ENCODE results near the gene RAI14. TPM values are rescaled to one million over a fixed set of nuclear protein-coding genes. Genes with fewer than 3 reads are reported as not detected.

Gene RAI14
- total RNA-seq, 1 donor from 2014 or later: 174 TPM

DNA sequence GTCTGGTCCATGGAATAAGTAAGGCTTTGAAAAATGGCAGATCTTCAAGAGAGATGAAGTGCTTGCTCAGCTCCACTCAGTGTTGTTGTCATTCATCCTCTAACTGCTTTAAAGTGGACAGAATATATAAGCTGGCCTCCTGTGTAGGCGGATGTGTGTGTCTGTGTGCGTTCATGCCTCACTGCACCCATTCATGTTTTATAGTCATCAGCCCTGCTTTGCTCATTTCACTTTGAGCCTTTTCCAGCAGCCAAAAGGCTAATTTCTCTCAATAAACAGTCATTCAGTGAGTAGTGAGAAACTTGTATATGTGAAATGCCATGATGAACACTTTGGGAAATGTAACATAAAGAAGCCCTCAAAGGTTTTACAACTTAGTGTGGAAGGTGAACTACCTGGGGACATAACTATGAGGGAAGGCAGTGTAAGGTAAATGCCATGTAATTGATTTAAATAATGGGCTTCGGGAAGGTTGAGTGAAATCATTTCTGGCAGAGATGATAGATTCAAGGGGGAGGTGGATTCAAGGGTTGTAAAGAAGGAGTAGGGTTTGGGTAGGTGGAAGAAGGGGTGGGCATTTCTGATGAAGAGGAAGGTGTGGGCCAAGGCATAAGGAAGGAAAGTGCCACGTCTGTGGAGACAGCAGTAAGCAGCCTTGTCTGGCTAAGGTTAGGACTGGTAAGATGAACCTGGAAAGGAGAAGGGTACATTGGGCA is 198.5 kb downstream of the RAI14 start:
- DNase-seq (ENCODE audit: low read depth): peak; percentile 76

DNA sequence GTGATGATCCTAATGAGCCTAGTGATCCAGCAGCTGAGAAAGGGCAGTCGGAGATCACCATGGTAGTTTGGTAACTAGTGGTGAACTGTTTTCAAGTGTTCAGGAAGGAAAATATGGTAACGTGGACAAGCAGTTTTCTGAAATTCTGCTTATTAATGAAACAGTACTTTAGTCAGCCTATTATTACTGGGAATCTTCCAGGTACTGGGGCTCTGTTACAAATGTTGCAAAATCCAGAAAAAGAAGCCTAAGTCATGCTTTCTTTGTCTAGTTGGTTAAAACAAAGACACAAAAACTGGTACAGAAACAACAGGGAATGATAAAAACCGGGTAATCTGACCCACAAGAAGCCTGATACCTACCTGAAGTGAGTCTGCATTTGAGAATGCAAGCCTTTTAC is 201.0 kb downstream of the RAI14 start:
- DNase-seq (ENCODE audit: low read depth): no peak

DNA sequence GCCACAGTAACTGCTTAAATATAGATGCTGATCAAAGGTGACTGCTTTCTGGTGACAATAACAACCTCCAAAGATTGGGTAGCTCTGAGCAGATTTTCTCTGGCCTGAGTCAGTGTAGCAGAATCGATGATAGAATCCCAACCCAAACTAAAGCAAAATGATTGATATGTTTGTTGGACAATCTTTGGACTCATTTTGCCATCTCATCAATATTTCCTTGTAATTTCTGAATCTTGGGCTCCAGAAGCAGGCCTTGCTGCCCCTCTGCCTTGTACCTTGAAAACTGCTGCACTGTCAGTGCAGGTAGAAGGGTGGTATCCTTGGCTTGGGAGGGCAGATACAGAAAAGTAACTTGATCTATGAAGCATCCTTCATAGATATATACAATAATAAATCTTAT is 201.8 kb downstream of the RAI14 start:
- DNase-seq (ENCODE audit: low read depth): no peak

DNA sequence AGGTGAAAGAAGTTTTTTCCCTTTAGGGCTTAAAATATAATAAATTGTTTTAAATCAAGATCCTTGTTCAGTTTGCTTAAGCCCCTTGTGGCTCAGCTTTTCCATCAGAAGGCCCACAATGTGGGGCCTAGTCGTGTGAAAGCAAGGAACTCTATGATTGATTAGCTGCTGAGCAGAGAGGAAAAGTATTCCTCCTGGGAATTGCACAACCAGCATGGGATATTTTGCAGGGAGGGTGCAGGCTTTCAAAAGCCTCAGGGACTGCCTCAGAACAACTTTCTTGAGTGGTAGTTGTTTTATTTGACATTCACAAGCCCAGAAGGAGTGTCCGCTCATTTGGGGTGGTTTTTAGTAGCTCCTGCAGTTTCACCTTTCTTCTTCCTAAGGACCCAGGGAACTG is 202.7 kb downstream of the RAI14 start:
- DNase-seq (ENCODE audit: low read depth): no peak

DNA sequence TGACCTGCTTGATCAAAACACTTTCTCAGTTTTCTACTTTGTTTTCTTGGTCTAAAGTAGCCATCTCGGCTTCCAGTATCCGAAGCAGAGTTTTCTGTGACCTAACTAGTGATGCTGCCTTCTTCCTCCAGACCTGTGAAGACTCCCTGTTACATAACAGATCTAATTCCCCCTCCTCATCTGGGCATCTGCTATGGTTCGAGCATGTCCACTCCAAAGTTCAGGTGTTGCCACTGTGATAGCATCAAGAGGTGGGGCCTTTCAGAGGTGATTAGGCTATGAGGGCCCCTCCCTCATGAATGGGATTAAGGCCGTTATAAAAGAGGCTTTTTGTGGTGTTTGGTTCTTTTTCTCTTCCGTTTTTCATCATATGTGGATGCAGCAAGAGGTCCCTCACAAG is 203.1 kb downstream of the RAI14 start:
- DNase-seq (ENCODE audit: low read depth): no peak

DNA sequence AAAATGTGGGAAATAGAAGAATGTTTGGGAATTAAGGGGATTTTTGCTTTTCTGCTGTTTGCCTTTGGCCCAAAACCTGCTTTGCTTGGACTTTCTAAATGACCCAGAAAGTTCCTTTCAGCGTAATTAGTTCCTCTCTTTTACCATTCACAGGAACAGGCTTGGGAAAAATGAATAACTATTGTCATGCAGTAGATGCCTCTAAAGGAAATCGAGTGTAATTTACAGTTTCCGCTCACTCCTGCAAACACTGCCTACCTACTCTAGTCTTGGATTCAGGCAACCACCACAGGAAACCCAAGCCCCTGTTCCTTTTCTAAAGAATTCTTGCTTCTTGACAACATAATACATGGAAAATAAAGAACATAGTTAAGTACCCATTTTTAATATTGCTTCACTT is 207.8 kb downstream of the RAI14 start:
- no peak for DNase-seq (ENCODE audit: low read depth)

DNA sequence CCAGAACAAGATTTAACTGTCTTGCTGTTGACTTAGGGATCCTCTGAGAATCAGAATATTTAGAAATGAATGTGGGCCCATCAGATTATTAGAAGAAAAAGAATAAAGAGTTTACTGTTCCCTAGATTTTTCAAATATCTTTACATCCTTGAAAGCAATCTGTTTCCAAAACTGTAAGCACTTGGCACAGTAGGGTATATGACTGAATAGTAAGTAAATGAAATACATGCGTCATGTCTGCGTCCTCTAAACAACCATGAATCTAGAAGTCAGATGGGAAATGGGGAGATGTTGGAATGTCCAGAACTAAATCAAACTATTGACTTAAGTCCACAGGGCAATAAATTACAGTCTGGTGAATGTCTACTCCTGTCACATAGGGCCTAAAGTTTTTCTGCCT is 209.0 kb downstream of the RAI14 start:
- no peak for DNase-seq (ENCODE audit: low read depth)

DNA sequence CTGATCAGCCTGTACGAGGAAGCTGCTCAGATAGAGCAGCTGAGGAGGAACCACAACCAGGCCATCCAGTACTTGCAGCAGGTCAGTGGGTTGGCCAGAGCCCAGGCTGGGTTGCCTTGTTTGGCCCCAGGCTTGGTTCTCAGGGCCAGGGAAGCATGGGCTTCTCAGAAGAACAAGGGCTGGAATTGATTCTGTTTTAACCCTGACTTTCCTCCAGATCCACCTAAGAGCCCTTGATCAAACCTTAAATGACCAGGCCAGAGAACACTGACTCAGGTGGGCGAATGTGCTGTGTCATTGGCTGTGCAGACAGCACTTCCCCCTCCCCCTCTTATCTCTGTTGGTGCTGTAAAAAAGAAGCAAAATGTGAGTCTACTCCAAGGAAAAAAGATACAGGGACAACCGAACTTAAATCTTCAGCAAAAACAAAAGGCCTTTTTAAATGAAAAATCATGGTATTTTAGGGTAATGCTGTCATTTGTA is 210.9 kb downstream of the RAI14 start:
- peak; percentile 6 for DNase-seq (ENCODE audit: low read depth)

DNA sequence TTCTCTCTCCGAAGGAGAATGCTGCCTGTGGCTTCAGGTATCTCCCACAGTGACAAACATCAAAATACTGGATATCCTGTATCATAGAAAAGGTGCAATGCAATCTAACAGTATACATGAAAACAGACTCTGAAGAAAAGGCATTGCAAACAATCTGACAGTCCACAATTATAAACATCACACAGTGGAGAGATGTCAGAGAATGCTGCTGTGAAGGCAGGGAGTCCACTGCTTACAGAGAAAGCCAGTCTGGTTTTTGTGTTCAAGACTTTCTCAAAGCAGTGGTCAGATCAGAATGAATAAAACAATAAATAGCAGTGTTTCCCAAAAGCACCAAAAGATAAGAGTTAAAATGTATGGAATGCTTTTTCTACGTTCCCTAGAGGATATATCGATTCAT is 211.5 kb downstream of the RAI14 start:
- no peak for DNase-seq (ENCODE audit: low read depth)

DNA sequence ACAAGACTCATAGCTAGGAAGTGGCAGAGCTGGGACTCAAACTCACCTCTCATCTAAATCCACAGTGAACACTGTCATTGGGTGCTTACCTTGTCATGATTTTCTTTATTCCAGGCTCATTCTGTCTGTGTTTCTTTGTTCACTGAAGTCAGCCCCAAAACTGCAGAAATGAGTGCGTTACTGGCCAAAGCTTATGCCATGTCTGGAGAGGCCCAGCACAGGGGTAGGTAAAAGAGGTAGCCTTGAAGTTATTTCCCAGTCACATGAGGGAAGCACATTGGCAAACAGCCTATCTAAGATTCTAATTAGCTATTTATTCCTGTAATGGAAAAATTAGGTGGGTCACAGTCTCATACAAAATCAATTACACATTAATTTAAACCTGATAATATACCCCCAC is 212.7 kb downstream of the RAI14 start:
- DNase-seq (ENCODE audit: low read depth): no peak

DNA sequence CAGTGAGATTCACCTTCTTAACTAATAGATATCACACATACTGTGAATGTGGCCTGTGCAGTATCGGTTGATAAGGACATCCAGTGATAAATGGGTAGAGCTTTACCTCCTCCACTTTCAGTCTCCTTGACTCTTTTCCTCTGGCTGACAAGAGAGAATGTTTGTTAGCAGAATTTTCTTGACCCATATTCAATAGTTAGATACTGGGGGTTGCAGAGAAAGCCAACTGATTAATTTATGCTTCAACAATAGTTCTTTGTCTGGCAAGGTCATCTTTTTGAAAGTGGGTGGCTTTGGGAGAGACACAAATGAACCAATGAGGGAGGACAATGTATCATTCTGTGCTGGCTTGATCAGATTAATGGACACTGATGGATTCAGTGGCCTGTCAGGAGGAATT is 213.1 kb downstream of the RAI14 start:
- no peak for DNase-seq (ENCODE audit: low read depth)

DNA sequence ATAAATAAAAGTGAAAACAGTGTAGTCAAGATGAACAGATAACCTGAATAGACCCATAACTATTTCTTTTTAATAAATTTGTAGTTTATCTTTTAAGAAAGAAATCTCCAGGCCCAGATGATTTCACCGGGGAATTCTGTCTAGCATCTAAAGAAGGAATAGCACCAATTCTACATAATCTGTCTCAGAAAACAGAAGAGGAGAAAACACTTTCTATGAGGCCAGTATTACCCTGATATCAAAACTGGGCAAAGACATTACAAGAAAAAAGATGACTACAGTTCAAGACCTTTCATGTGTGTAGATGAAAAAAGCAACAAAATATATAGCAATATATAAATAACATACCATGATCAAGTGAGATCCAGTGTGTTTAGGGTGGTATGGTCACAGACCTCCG is 214.3 kb downstream of the RAI14 start:
- DNase-seq (ENCODE audit: low read depth): no peak

DNA sequence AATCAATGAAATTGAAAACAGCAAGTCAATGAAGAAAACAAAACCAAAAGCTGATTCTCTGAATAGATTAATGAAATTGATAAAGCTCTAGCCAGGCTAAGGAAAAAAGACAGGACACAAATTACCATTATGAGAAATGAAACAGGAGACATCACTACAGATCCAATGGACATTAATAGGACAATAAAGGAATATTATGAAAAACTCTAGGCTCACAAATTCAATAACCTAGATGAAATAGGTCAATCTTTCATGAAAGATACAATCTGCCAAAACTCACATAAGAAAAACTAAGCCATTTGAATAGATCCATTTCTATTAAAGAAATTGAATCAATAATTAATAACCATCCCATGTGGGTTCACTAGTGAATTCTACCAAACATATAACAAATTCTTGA is 220.1 kb downstream of the RAI14 start:
- no peak for DNase-seq (ENCODE audit: low read depth)

DNA sequence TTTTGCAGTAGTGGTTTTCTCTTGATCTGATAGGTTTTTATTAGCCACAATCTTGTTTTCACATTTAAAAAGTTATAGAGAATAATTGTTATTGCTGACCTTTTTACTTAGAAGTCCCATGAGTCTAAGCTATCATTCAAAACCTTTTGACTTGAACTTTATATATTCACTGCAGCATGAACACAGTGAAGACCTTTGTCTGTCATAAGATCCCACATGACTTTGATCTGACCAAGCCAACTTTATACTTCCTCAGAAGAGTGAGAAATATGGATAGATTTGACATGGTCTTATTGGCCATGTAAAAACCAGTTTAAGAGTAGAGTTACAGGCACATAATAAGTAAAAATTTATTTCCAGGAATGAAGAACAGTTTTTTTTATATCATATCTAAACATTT is 225.1 kb downstream of the RAI14 start:
- DNase-seq (ENCODE audit: low read depth): no peak

Other genes starting within 250 kb of the RAI14 start
- 0.65 TPM in 1 of 2 replicates, not detected in the other for gene TTC23L, start 182.8 kb downstream of the RAI14 start, total RNA-seq

All from renal cortical epithelial cell (primary cell).